Astrocyte of the cerebellum (primary cell): ENCODE results near the gene SYNGAP1.

Experiments used
- DNase-seq: peaks from one replicate; pipeline ENCODE4 v3.0.0-alpha.2; 2011; ENCODE audit warnings: low read depth
- H3K4me3 ChIP-seq: 2 replicates; pipeline ENCODE4 v1.5.1; 2011; ENCODE audit warnings: mild to moderate bottlenecking, low read depth, low read length, moderate library complexity
- CTCF ChIP-seq: IDR thresholded peaks from 2 replicates; pipeline ENCODE4 v1.5.1; 2012; ENCODE audit warnings: low read length, low read depth, moderate library complexity, mild to moderate bottlenecking; ENCODE audit errors: missing control alignments
- in situ Hi-C: cut with HindIII; loops from 2 replicates; pipeline ENCODE4 v1.10.0; 2017; ENCODE audit warnings: low sequenced_read_pairs

The SYNGAP1 gene

GRCh38 chr6:33446356-33446755 is 26.5 kb downstream of the SYNGAP1 start:
- DNase-seq: no peak
- in situ Hi-C loops: no loop called here
- H3K4me3 ChIP-seq: no peak overlapping the region
- no peak for TF ChIP-seq CTCF

- in situ Hi-C loops: no loop called here
- DNase-seq: no peak
- H3K4me3 ChIP-seq: no peak overlapping the region
- TF ChIP-seq CTCF: no peak
Measured at GRCh38 chr6:33450434-33450833, 30.6 kb downstream of the SYNGAP1 start.

GRCh38 chr6:33451606-33452005 is 31.7 kb downstream of the SYNGAP1 start:
- no peak overlapping the region for H3K4me3 ChIP-seq
- no peak for TF ChIP-seq CTCF
- no peak for DNase-seq
- in situ Hi-C loops: no loop called here

DNA sequence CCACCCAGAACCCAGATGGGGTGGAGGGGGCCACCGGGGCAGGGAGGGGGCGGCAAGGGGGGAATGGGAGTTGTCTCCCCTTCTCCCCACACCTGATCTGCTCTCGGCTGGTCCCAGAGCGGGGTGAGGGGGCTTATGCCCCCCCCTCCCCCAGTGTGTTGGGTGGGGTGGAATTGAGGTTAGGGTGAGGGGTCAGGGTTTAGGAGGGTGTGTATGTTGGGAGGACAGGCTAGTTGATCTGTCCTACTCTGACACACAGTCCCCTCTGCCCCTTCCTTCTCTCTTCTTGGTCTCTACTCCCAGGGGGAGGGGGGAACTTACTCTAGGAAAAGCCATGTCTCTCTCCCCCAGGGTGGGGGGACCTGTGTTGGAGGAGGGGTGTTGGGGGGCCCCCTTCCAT is 32.6 kb downstream of the SYNGAP1 start:
- no peak for TF ChIP-seq CTCF

DNA sequence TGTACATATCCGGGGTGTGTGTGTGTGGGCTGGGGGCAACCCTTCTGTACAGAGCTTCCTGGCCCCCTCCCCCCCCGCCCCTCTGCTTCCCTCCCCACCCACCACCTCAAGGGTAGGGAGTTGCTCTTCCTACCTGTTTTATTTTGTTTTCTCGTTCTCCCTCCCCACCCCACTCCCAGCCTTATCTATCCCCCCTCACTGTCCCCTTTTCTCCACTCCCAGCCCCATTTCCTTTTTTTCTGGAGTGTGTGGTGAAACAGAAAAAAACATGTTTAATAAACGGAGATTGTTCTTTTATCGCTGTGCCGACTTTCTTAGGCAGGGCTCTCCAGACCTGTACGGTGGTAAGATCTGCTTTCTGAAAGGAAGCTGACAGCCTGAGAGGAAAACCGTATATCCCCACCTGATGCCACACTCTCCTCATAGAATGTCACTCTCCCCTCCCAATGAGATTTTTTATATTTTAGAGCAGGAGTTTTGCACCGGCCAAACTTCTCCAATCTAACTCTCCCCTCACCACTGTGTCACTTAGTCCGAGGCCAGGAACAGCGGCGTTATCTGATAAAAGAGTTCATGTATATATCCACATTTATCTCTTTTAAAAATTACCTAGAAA is 33.6 kb downstream of the SYNGAP1 start:
- H3K4me3 ChIP-seq: peak overlapping the region; percentile 96
- TF ChIP-seq CTCF: no peak
- no peak for DNase-seq
- in situ Hi-C loops: no loop called here

More for the DNA sequence above, 32.6 kb downstream of the SYNGAP1 start:
- DNase-seq: no peak
- H3K4me3 ChIP-seq: no peak overlapping the region
- in situ Hi-C loops: no loop called here

GRCh38 chr6:33454009-33454946 is 34.4 kb downstream of the SYNGAP1 start, which contains the start of gene ZBTB9:
Gene ZBTB9 (plus strand): TSS chr6:33454576. CDS start chr6:33455101, 525 bp downstream.
- TF ChIP-seq CTCF: no peak
- H3K4me3 ChIP-seq: peak within 1 kb of the TSS; percentile 96
- in situ Hi-C loops: no loop called here
- peak; percentile 82 for DNase-seq
